ENCODE data around the gene RFNG. TPM values are rescaled to one million over a fixed set of nuclear protein-coding genes. Genes with fewer than 3 reads are reported as not detected.

RFNG gene
- total and polyA plus RNA-seq, 10 of the 15 experiments (the other 5 are each of a cell fraction or from before 2014, with no cell fraction given) = 0.10 to 19.6 (median 6.2) TPM

DNA sequence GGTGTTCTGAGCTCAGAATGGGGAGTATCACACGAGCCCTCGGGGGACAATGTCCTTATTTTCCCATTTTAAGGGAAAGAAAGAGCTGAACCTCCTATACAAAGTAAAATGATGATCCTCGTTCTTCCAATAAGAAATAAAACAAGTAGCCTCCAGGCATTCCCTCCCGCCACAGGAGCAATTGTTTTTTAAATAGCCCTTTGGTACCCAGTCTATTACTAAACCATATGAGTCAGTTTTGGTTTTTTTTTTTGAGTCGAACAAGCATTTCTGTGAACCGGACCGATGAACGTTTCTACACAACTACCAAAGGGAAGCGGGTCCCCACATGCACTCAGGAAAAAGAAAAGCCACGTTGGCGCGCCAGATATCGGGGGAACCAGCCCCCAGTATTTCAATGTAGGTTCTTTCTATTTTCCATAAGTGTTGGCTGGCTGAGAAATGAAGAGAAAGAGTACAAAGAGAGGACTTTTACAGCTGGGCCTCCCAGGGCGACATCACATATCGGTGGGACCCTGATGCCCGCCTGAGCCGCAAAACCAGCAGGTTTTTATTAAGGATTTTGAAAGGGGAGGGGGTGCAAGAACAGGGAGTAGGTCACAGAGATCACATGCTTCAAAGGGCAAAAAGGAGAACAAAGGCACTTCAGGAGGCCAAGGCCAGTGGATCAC is 10.3 kb downstream of the RFNG start:
- no peak overlapping the region for H3K27ac ChIP-seq (ENCODE audit: control insufficient read depth, insufficient read depth)
- H2AFZ ChIP-seq (ENCODE audit: control insufficient read depth, low read depth, low read length) = no peak overlapping the region
- no peak overlapping the region for H3K9ac ChIP-seq (ENCODE audit: control insufficient read depth, insufficient read depth, low read length)
- H3K4me3 ChIP-seq = no peak overlapping the region
- ATAC-seq (no peak), DNase-seq (ENCODE audit: low read depth, low spot score) (no peak), FAIRE-seq (no peak)
- no peak overlapping the region for H3K4me2 ChIP-seq (ENCODE audit: control insufficient read depth, insufficient read depth)
- no peaks in the 10 kb centered on the region for H3K9me3 ChIP-seq (replicated peaks; ENCODE audit: control insufficient read depth, insufficient read depth, low read length)
- TF ChIP-seq, protein P1, sequence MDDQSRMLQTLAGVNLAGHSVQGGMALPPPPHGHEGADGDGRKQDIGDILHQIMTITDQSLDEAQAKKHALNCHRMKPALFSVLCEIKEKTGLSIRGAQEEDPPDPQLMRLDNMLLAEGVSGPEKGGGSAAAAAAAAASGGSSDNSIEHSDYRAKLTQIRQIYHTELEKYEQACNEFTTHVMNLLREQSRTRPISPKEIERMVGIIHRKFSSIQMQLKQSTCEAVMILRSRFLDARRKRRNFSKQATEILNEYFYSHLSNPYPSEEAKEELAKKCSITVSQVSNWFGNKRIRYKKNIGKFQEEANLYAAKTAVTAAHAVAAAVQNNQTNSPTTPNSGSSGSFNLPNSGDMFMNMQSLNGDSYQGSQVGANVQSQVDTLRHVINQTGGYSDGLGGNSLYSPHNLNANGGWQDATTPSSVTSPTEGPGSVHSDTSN (IDR thresholded peaks at IDR 0.05; ENCODE audit: insufficient replicate concordance, low read depth, low read length) = no peak
- TF ChIP-seq EED (IDR thresholded peaks at IDR 0.05; ENCODE audit: low read depth) = no peak
- no peak for TF ChIP-seq MEF2B (IDR thresholded peaks at IDR 0.05; ENCODE audit: partially characterized antibody, poor library complexity, severe bottlenecking)
- TF ChIP-seq YY1 (IDR thresholded peaks at IDR 0.05; ENCODE audit: low read depth, low read length) = no peak
- TF ChIP-seq, protein P2, sequence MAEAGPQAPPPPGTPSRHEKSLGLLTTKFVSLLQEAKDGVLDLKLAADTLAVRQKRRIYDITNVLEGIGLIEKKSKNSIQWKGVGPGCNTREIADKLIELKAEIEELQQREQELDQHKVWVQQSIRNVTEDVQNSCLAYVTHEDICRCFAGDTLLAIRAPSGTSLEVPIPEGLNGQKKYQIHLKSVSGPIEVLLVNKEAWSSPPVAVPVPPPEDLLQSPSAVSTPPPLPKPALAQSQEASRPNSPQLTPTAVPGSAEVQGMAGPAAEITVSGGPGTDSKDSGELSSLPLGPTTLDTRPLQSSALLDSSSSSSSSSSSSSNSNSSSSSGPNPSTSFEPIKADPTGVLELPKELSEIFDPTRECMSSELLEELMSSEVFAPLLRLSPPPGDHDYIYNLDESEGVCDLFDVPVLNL (IDR thresholded peaks at IDR 0.05; ENCODE audit: low read depth, low read length) = no peak
- no peak for TF ChIP-seq SPI1 (IDR thresholded peaks at IDR 0.05; ENCODE audit: borderline replicate concordance, insufficient read depth, low read depth, low read length)
- TF ChIP-seq BMI1 (IDR thresholded peaks at IDR 0.05; ENCODE audit: borderline replicate concordance) = no peak
- TF ChIP-seq POU2F2 (IDR thresholded peaks at IDR 0.05; ENCODE audit: borderline replicate concordance, low read depth, low read length) = no peak
- no peak for TF ChIP-seq CHD4 (IDR thresholded peaks at IDR 0.05)
- no peak for TF ChIP-seq FOS (IDR thresholded peaks at IDR 0.05; ENCODE audit: borderline replicate concordance, extremely low read depth, insufficient read length)
- no peak for TF ChIP-seq POLR2AphosphoS5 (IDR thresholded peaks at IDR 0.05; ENCODE audit: low read length)
- TF ChIP-seq, protein P3, sequence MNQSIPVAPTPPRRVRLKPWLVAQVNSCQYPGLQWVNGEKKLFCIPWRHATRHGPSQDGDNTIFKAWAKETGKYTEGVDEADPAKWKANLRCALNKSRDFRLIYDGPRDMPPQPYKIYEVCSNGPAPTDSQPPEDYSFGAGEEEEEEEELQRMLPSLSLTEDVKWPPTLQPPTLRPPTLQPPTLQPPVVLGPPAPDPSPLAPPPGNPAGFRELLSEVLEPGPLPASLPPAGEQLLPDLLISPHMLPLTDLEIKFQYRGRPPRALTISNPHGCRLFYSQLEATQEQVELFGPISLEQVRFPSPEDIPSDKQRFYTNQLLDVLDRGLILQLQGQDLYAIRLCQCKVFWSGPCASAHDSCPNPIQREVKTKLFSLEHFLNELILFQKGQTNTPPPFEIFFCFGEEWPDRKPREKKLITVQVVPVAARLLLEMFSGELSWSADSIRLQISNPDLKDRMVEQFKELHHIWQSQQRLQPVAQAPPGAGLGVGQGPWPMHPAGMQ (IDR thresholded peaks at IDR 0.05; ENCODE audit: borderline replicate concordance) = no peak
- TF ChIP-seq, protein P4, sequence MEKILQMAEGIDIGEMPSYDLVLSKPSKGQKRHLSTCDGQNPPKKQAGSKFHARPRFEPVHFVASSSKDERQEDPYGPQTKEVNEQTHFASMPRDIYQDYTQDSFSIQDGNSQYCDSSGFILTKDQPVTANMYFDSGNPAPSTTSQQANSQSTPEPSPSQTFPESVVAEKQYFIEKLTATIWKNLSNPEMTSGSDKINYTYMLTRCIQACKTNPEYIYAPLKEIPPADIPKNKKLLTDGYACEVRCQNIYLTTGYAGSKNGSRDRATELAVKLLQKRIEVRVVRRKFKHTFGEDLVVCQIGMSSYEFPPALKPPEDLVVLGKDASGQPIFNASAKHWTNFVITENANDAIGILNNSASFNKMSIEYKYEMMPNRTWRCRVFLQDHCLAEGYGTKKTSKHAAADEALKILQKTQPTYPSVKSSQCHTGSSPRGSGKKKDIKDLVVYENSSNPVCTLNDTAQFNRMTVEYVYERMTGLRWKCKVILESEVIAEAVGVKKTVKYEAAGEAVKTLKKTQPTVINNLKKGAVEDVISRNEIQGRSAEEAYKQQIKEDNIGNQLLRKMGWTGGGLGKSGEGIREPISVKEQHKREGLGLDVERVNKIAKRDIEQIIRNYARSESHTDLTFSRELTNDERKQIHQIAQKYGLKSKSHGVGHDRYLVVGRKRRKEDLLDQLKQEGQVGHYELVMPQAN (conservative IDR thresholded peaks at IDR 0.05) = no peak
- TF ChIP-seq, protein P5, sequence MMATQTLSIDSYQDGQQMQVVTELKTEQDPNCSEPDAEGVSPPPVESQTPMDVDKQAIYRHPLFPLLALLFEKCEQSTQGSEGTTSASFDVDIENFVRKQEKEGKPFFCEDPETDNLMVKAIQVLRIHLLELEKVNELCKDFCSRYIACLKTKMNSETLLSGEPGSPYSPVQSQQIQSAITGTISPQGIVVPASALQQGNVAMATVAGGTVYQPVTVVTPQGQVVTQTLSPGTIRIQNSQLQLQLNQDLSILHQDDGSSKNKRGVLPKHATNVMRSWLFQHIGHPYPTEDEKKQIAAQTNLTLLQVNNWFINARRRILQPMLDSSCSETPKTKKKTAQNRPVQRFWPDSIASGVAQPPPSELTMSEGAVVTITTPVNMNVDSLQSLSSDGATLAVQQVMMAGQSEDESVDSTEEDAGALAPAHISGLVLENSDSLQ (IDR thresholded peaks at IDR 0.05) = no peak
- TF ChIP-seq NR2C1 (IDR thresholded peaks at IDR 0.05) = no peak
- no peak for TF ChIP-seq NFIC (IDR thresholded peaks at IDR 0.05; ENCODE audit: low read depth, low read length)
- H3K79me2 ChIP-seq (ENCODE audit: control insufficient read depth, insufficient read depth, low read length) = peaks cover 5% of the 10 kb centered on the region
- no peaks in the 10 kb centered on the region for H4K20me1 ChIP-seq (ENCODE audit: control insufficient read depth, insufficient read depth)
- intact Hi-C loops (cut with micrococcal nuclease; ENCODE audit: unreplicated experiment) = no loop called here
- POLR2A ChIA-PET = interaction anchor here (0.8 kb wide), 1 partner anchor 249 kb away, joined by 6 read pairs; no protein-coding TSS in a partner anchor
- peaks cover 10% of the 10 kb centered on the region for H3K4me1 ChIP-seq (ENCODE audit: control insufficient read depth, insufficient read depth, low read length)
- RAD21 ChIA-PET (ENCODE audit: unreplicated experiment) = no interaction called here
- CTCF ChIA-PET = no interaction called here
- WGBS (ENCODE audit: insufficient coverage, insufficient replicate concordance, low lambda C conversion rate, missing lambda C conversion rate) = 61% methylated on average over 17 of the region's 17 CpGs
- in situ Hi-C loops (cut with MboI) = no loop called here
- SMC1A ChIA-PET (ENCODE audit: uncharacterized antibody, unreplicated experiment) = no interaction called here
- no peaks in the 10 kb centered on the region for H3K27me3 ChIP-seq (replicated peaks in 1 of 2; ENCODE audit: control insufficient read depth in 2 of 2, insufficient read depth in 2 of 2, low read length in 1 of 2)
- no peaks in the 10 kb centered on the region for H3K36me3 ChIP-seq (ENCODE audit: control insufficient read depth in 2 of 2, insufficient read depth in 2 of 2, low read length in 1 of 2)
- BruUV-seq (replicated peaks) = no TSS peak
